GM12878 (cell line): Measurements from ENCODE around the gene SLC39A8. TPM values are rescaled to one million over a fixed set of nuclear protein-coding genes. Genes with fewer than 3 reads are reported as not detected.

Source experiments
- ATAC-seq: fragments of 200-7000 bp; cut with Tn5 transposase; 3 replicates; pipeline ENCODE4 v1.9.1; 2020; ENCODE audit warnings: mild to moderate bottlenecking, moderate library complexity
- BruUV-seq: library from RNA; stranded (reverse); fragments of 400-500 nt; replicated peaks from 2 replicates; lab custom pipeline; 2021; lab: Mats Ljungman, UMichigan
- CTCF ChIA-PET: fragments of 300-600 bp; sonication (Branson Sonifier 250); formaldehyde crosslinking; extraction: SDS; loops from one replicate; lab custom pipeline; 2021; ENCODE audit warnings: inconsistent platforms; lab: Yijun Ruan, JAX
- POLR2A ChIA-PET: fragments of 350-600 bp; formaldehyde crosslinking; extraction: SDS; loops from one replicate; lab custom pipeline; 2021; ENCODE audit warnings: inconsistent platforms; lab: Charles Lee
- RAD21 ChIA-PET: fragments of 300-600 bp; sonication (Branson Sonifier 250); formaldehyde crosslinking; loops from one replicate; lab custom pipeline; 2023; ENCODE audit warnings: antibody characterized with exemption; ENCODE audit not compliant: unreplicated experiment; lab: Charles Lee
- SMC1A ChIA-PET: fragments of 300-600 bp; sonication (Branson Sonifier 250); formaldehyde crosslinking; loops from one replicate; lab custom pipeline; 2023; ENCODE audit not compliant: unreplicated experiment, uncharacterized antibody; lab: Charles Lee
- DNase-seq: peaks from one replicate; pipeline ENCODE4 v3.0.0-alpha.2; 2011; ENCODE audit warnings: low read depth, low spot score
- FAIRE-seq: peaks from 3 replicates; lab custom pipeline; 2011; peaks lifted over from hg19 to GRCh38; lab: Jason Lieb, UNC
- H2AFZ ChIP-seq: 2 replicates; pipeline ENCODE4 v1.6.0; 2011; ENCODE audit warnings: low read depth, low read length, control low read depth; ENCODE audit not compliant: control insufficient read depth
- H3K27ac ChIP-seq: 2 replicates; pipeline ENCODE4 v1.5.1; 2011; ENCODE audit warnings: control low read depth; ENCODE audit not compliant: control insufficient read depth, insufficient read depth
- H3K27me3 ChIP-seq, 2 experiments: replicated peaks in 1 of 2; 2 replicates each; pipeline versions ENCODE4 v1.6.0 to v1.6.1; 2011; ENCODE audit warnings: low read length in 1 of 2; ENCODE audit not compliant: control insufficient read depth in 2 of 2, insufficient read depth in 2 of 2
- H3K36me3 ChIP-seq, 2 experiments: 2 replicates each; pipeline ENCODE4 v1.5.1; 2011; ENCODE audit warnings: low read length in 1 of 2; ENCODE audit not compliant: control insufficient read depth in 2 of 2, insufficient read depth in 2 of 2
- H3K4me1 ChIP-seq: 2 replicates; pipeline ENCODE4 v1.6.1; 2011; ENCODE audit warnings: mild to moderate bottlenecking, low read length, moderate library complexity, mixed read lengths; ENCODE audit not compliant: control insufficient read depth, insufficient read depth
- H3K4me2 ChIP-seq: 2 replicates; pipeline ENCODE4 v1.6.0; 2011; ENCODE audit warnings: control low read depth; ENCODE audit not compliant: control insufficient read depth, insufficient read depth
- H3K4me3 ChIP-seq: fragments of 200-600 bp; sonication (generic); 2 replicates; pipeline ENCODE4 v1.5.1; 2016
- H3K79me2 ChIP-seq: 2 replicates; pipeline ENCODE4 v1.6.0; 2011; ENCODE audit warnings: low read length; ENCODE audit not compliant: control insufficient read depth, insufficient read depth
- H3K9ac ChIP-seq: 2 replicates; pipeline ENCODE4 v1.8.0; 2011; ENCODE audit warnings: low read length, control low read depth, mixed read lengths; ENCODE audit not compliant: control insufficient read depth, insufficient read depth
- H3K9me3 ChIP-seq: replicated peaks from 3 replicates; pipeline ENCODE4 v1.5.1; 2011; ENCODE audit warnings: mild to moderate bottlenecking, low read length; ENCODE audit not compliant: control insufficient read depth, insufficient read depth
- H4K20me1 ChIP-seq: 2 replicates; pipeline ENCODE4 v1.6.0; 2011; ENCODE audit not compliant: control insufficient read depth, insufficient read depth
- HDAC6 ChIP-seq: fragments of 200-600 bp; sonication (generic); IDR thresholded peaks from one replicate; pipeline ENCODE4 v1.8.0; 2017; ENCODE audit warnings: antibody characterized with exemption; ENCODE audit not compliant: unreplicated experiment
- IKZF2 ChIP-seq, 2 experiments: fragments of 450-650 bp; IDR thresholded peaks; 2 replicates each; pipeline ENCODE4 v1.6.1; 2017; ENCODE audit warnings: mild to moderate bottlenecking in 2 of 2, moderate library complexity in 2 of 2
- PAX5 ChIP-seq: IDR thresholded peaks from 2 replicates; pipeline ENCODE4 v1.6.1; 2011; ENCODE audit warnings: low read depth, low read length, borderline replicate concordance
- POLR2A ChIP-seq: IDR thresholded peaks from 2 replicates; pipeline ENCODE4 v1.6.1; 2011; ENCODE audit warnings: low read depth, mild to moderate bottlenecking, low read length
- SUZ12 ChIP-seq: fragments of 200-600 bp; sonication (generic); IDR thresholded peaks from one replicate; pipeline ENCODE4 v1.6.1; 2018; ENCODE audit warnings: antibody characterized with exemption, mild to moderate bottlenecking; ENCODE audit not compliant: unreplicated experiment
- TCF3 ChIP-seq: IDR thresholded peaks from 2 replicates; pipeline ENCODE4 v1.6.1; 2012; ENCODE audit warnings: low read depth, mild to moderate bottlenecking, low read length, borderline replicate concordance; ENCODE audit not compliant: insufficient read depth
- ZNF384 ChIP-seq: IDR thresholded peaks from 2 replicates; pipeline ENCODE4 v1.6.1; 2012; ENCODE audit warnings: low read depth, mild to moderate bottlenecking, low read length, improper control_type of control experiment, borderline replicate concordance
- WGBS: methylation state at CpG from one replicate; pipeline ENCODE4 v1.1.6; 2016; ENCODE audit warnings: low lambda C conversion rate; ENCODE audit not compliant: insufficient replicate concordance, insufficient coverage; ENCODE audit errors: missing lambda C conversion rate; 5-methylcytosine and 5-hydroxymethylcytosine counted together
- in situ Hi-C: fragments of 300-500 bp; cut with MboI; formaldehyde crosslinking; loops from 9 replicates; pipeline ENCODE4 v1.14.3; 2018; ENCODE audit warnings: mixed read lengths
- intact Hi-C: fragments of 100-400 bp; cut with micrococcal nuclease; formaldehyde crosslinking; loops from one replicate; pipeline ENCODE4 v1.14.2; 2022; ENCODE audit not compliant: unreplicated experiment
- polyA plus RNA-seq, 11 experiments: library from polyadenylated mRNA; depleted of rRNA in 4 of 11; unstranded in 6 of 11; stranded (reverse) in 5 of 11; fragments of >200 nt; fragmentation: Nextera tagmentation in 4 of 11; fragmentation: Illumina TruSeq in 1 of 11; extraction: Ambion mirVana in 4 of 11; extraction: Trizol in 1 of 11; gene quantifications; 1 replicate in 1 of 11; 2 replicates in 10 of 11; pipeline versions ENCODE4 v1.2.1 to v1.2.3, GENCODE V29; 2011 to 2016; ENCODE audit warnings: inconsistent platforms in 2 of 11, missing spikeins in 2 of 11, low read depth in 1 of 11
- total RNA-seq, 4 experiments: library from RNA; depleted of rRNA in 3 of 4; stranded (reverse); fragments of >200 nt in 3 of 4; fragmentation: Illumina TruSeq in 1 of 4; extraction: Trizol in 1 of 4; gene quantifications; 2 replicates each; pipeline versions ENCODE4 v1.2.1 to v1.2.3, GENCODE V29; 2013 to 2021
- TF ChIP-seq, protein P1 (sequence below), 3 experiments: IDR thresholded peaks in 2 of 3; conservative IDR thresholded peaks in 1 of 3; 2 replicates each; pipeline ENCODE4 v1.5.1; 2011; ENCODE audit warnings: low read depth in 3 of 3, low read length in 3 of 3, mild to moderate bottlenecking in 3 of 3, control low read depth in 2 of 3, moderate library complexity in 2 of 3, inconsistent platforms in 1 of 3, mixed read lengths in 1 of 3; ENCODE audit not compliant: control insufficient read depth in 2 of 3, insufficient read depth in 1 of 3; ENCODE audit errors: extremely low read depth in 1 of 3
- TF ChIP-seq, protein P2 (sequence below): fragments of 450-650 bp; IDR thresholded peaks from 2 replicates; pipeline ENCODE4 v1.6.1; 2018; ENCODE audit warnings: mild to moderate bottlenecking, low read depth, moderate library complexity; ENCODE audit not compliant: partially characterized antibody

Gene SLC39A8
- total and polyA plus RNA-seq, 10 of the 15 experiments (the other 5 are each of a cell fraction or from before 2014, with no cell fraction given), result 7.9 to 47.8 (median 32.8) TPM

DNA sequence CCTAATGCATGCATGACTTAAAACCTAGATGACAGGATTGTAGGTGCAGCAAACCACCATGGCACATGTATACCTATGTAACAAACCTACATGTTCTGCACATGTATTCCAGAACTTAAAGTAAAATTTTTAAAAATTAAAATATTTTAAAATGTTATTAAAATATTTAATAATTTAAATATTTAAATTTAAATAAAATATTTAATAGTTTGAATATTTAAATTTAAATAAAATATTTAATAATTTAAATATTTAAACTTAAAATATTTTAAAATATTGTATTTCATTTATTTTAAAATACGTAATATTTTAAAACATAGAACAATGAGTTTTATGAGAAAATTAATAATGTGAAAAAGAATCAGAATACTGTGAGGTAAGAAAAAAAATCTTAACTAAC is 117.9 kb downstream of the SLC39A8 start:
- RAD21 ChIA-PET, result no interaction called here
- H3K9ac ChIP-seq, result no peak overlapping the region
- H3K79me2 ChIP-seq, result no peaks in the 10 kb centered on the region
- WGBS, result 86% methylated on average over 1 of the region's 1 CpG
- ATAC-seq (no peak), FAIRE-seq (no peak), DNase-seq (no peak)
- TF ChIP-seq ZNF384 (no peak), TCF3 (no peak), IKZF2 (IDR thresholded peaks at IDR 0.05) (no peak), PAX5 (no peak), SUZ12 (no peak), HDAC6 (no peak), POLR2A (no peak)
- TF ChIP-seq, protein P1, sequence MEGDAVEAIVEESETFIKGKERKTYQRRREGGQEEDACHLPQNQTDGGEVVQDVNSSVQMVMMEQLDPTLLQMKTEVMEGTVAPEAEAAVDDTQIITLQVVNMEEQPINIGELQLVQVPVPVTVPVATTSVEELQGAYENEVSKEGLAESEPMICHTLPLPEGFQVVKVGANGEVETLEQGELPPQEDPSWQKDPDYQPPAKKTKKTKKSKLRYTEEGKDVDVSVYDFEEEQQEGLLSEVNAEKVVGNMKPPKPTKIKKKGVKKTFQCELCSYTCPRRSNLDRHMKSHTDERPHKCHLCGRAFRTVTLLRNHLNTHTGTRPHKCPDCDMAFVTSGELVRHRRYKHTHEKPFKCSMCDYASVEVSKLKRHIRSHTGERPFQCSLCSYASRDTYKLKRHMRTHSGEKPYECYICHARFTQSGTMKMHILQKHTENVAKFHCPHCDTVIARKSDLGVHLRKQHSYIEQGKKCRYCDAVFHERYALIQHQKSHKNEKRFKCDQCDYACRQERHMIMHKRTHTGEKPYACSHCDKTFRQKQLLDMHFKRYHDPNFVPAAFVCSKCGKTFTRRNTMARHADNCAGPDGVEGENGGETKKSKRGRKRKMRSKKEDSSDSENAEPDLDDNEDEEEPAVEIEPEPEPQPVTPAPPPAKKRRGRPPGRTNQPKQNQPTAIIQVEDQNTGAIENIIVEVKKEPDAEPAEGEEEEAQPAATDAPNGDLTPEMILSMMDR (IDR thresholded peaks at IDR 0.05 in 2 of 3, conservative IDR thresholded peaks at IDR 0.05 in 1 of 3; ENCODE audit: control insufficient read depth in 2 of 3, extremely low read depth in 1 of 3, insufficient read depth in 1 of 3, low read depth in 3 of 3, low read length in 3 of 3), result no peak
- TF ChIP-seq, protein P2, sequence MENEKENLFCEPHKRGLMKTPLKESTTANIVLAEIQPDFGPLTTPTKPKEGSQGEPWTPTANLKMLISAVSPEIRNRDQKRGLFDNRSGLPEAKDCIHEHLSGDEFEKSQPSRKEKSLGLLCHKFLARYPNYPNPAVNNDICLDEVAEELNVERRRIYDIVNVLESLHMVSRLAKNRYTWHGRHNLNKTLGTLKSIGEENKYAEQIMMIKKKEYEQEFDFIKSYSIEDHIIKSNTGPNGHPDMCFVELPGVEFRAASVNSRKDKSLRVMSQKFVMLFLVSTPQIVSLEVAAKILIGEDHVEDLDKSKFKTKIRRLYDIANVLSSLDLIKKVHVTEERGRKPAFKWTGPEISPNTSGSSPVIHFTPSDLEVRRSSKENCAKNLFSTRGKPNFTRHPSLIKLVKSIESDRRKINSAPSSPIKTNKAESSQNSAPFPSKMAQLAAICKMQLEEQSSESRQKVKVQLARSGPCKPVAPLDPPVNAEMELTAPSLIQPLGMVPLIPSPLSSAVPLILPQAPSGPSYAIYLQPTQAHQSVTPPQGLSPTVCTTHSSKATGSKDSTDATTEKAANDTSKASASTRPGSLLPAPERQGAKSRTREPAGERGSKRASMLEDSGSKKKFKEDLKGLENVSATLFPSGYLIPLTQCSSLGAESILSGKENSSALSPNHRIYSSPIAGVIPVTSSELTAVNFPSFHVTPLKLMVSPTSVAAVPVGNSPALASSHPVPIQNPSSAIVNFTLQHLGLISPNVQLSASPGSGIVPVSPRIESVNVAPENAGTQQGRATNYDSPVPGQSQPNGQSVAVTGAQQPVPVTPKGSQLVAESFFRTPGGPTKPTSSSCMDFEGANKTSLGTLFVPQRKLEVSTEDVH, result no peak
- no peaks in the 10 kb centered on the region for H3K9me3 ChIP-seq
- H3K4me3 ChIP-seq, result no peak overlapping the region
- POLR2A ChIA-PET, result no interaction called here
- no TSS peak for BruUV-seq
- H2AFZ ChIP-seq, result no peak overlapping the region
- H3K4me2 ChIP-seq, result no peak overlapping the region
- CTCF ChIA-PET, result no interaction called here
- H3K4me1 ChIP-seq, result no peaks in the 10 kb centered on the region
- intact Hi-C loops (no loop called here), in situ Hi-C loops (no loop called here)
- H3K27me3 ChIP-seq, result no peaks in the 10 kb centered on the region
- SMC1A ChIA-PET, result no interaction called here
- no peaks in the 10 kb centered on the region for H4K20me1 ChIP-seq
- H3K36me3 ChIP-seq, result no peaks in the 10 kb centered on the region
- no peak overlapping the region for H3K27ac ChIP-seq
